Embryonic facial prominence (tissue), 1 donor: ENCODE data around the gene RBM39.
"Not testable (repeated sequence)": the region's sequence is repeated elsewhere in the genome, so short reads cannot be mapped to it uniquely, and the experiment has no call there.

ENCODE experiments used
- DNase-seq: peaks from one replicate; pipeline ENCODE4 v3.0.0-alpha.2; 2016; ENCODE audit errors: extremely low spot score

RBM39 gene

DNA sequence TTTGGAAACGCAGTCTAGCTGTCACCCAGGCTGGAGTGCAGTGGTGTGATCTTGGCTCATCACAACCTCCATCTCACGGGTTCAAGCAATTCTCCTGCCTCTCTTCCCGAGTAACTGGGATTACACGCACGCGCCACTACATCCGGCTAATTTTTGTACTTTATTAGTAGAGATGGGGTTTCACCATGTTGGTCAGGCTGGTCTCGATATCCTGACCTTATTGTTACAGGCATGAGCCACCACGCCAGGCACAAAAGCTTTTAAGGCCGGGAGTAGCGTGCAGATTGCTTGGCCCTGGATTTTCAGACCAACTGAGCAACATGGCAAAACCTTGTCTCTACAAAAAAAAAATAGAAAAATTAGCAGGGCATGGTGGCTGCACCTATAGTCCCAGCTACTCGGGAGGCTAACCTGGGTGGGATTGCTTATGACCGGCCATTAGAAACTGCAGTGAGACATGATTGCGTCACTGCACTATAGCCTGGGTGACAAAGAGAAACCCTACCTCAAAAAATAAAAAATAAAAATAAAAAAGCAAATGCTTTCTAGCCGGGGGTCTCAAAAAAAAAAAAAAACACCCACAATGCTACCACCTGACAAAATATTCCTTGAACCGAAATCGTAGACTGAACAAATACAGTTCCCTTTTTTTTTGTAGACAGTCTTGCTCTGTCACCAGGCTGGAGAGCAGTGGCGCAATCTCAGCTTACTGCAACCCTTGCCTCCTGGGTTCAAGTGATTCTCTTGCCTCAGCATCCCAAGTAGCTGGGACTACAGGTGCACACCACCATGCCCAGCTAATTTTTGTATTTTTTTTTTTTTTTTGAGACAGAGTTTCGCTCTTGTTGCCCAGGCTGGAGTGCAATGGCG, 15.0 kb downstream of the RBM39 start:
- no peak for DNase-seq

DNA sequence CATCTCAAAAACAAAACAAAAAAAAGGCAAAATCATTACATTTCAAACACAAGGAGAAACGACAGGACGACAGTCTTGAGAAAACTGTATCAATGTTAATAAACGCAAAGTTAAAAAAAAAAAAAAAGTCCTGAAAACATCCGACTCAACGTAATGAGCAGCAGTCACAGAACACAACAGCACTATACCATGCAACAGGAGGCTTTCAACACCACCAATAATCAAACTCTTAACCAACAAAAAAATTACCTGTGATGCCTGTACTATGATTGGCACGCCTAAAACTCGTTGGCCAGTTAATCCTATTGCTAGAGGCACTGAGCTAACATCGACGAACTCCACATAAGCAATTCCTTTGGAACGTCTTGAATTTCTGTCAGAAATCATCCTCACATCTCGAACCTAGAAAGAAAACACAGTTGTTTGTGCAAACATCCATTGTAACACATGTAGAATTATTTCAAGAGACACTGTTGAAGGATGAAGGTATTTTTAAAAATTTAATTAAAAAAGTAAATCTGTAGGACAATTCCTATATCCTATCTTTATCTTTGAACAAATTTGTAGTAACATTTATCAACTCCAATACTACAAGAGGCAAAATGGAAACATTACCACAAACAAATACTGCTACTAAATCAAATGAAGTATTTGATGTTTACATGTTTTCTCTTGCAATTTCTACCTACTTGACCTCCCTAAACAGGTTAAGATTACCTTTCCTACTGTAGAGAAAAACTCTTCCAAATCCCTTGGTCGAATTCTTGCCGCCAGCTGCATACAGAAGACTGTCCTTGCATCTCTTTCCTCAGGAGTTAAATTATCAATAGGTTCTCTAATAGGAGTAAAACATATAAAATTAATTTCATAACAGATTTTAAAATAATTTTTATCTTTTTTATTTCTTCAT, 17.5 kb downstream of the RBM39 start:
- no peak for DNase-seq

DNA sequence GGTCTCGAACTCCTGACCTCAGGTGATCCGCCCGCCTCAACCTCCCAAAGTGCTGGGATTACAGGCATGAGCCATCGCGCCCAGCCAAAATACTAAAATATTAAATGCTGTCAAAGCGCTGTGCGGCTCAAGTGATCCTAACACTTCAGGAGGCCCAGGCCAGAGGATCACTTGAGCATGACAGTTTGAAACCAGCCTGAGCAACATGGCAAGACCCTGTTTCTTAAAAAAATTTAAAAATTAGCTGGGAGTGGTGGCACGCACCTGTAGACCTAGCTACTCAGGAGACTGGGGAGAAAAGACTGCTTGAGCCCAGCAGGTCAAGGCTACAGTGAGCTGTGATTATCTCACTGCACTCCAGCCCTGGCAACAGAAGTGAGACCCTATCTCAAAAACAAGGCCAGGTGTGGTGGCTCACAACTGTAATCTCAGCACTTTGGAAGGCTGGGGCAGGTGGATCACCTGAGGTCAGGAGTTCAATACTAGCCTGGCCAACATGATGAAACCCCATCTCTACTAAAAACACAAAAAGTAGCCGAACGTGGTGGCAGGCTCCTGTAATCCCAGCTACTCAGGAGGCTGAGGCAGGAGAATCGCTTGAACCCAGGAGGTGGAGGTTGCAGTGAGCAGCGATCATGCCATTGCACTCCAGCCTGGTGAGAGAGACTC, 18.3 kb downstream of the RBM39 start:
- DNase-seq = not testable (repeated sequence)

DNA sequence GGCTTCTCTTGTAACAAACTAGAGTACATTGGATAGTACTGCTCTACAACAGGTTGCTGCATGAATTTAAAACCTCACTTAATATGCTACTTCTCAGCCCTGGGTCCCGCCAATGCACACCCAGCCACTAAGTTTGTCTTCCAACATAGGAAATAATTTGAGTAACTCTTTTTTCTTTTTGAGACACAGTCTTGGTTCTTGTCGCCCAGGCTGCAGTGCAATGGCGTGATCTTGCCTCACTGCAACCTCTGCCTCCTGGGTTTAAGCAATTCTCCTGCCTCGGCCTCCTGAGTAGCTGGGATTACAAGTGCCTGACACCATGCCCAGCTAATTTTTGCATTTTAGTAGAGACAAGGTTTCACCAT, 18.8 kb downstream of the RBM39 start:
- not testable (repeated sequence) for DNase-seq

DNA sequence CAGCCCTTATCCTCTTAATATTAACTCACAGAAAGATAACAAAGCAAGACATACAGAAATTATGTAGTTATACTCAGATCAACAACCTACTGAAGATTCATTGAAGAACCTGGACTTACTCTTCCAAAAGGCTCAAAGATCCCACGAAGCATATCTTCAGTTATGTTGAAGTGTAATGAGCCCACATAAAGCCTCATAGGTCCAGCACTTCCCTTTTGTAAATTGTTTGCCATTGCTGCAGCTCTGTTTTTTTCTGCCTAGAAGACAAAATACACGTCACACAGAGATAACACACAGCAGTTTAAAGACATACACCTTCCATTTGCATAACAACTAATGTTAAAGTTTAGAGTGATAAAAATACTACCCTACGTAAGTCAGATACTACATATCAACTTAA, 20.4 kb downstream of the RBM39 start:
- no peak for DNase-seq

DNA sequence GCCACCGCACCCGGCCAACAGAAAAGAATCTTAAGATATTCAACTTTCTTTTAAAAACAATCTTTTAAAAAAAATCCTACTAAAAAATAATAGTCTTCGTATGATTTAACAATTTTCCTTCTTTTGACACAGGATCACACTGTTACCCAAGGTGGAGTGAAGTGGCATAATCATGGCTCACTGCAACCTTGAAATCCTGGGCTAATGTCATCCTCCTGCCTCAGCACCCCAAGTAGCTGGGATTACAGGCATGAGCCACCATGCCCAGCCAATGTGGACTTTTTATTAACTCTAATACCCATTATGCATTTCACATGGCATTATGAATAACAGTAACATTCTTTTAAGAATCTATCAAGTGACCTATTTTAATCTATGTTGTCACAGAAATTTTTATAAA, 20.8 kb downstream of the RBM39 start:
- DNase-seq = no peak

DNA sequence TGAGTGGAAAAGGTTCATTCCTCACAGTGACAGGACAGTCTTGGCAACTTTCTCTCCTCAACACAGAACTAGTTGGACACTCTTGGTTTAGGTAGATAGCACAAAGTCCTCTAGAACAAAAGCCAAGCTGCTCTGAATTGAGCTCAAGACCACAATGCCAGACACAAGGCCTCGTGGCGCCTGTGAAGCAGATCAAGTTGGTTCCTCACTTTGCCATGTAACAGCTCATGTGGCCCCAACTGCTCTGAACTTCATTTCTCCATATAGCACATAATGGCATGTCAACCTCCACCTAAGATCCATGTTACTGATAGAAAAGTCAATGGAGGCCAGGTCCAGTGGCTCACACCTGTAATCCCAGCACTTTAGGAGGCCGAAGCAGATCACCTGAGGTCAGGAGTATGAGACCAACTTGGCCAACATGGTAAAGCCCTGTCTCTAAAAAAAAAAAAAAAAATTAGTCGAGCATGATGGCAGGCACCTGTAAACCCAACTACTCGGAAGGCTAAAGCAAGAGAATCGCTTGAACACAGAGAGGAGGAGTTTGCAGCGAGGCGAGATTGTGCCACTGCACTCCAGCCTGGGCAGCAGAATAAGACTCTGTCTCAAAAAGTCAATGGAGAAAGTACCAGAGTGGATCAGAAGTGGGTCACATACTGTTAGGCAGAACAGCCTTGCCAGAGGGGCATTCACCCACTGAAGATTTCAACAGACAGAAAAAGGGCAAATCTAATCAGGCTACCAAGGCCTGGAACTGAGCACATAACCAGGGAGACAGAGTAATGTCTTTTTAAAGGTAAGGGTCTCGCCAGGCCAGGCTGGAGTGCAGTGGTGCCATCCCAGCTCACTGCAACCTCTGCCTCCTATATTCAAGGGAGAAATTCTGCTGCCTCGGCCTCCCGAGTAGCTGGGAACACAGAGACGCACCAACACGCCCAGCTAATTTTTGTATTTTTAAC, 21.6 kb downstream of the RBM39 start:
- DNase-seq = no peak

DNA sequence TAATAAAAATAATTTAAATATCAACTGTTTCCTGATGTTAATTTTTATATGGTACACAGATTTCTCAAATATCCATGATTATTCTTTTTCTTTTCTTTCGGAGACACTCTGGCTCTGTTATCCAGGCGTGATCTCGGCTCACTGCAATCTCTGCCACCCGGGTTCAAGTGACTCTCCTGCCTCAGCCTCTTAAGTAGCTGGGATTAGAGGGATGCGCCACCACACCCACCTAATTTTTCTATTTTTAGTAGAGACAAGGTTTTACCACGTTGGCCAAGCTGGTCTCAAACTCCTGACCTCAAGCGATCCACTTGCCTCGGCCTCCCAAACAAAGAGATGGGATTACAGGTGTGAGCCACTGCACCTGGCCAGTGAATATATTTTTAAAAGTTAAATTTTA, 22.3 kb downstream of the RBM39 start:
- no peak for DNase-seq

DNA sequence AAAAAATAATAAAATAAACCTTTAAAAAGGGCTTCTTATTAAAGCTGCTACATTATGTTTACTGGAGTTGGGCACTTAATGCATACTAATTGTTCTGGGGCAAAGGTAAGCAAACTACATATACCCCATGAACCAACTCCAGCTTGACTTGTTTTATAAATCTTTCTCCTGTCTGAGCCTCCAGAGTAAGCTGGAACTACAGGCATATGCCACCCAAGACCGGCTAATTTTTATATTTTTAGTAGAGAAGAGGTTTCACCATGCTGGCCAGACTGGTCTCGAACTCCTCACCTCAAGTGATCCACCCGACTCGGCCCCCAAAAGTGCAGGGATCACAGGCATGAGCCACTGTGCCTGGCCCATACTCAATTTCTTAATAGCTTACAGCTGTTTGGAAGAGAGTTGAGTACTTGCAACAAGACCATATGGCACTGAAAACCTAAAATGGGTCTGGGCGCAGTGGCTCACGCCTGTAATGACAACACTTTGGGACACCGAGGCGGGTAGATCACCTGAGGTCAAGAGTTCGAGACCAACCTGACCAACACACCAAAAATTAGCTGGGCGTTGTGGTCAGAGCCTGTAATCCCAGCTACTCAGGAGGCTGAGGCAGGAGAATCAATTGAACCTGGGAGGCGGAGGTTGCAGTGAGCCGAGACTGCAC, 23.0 kb downstream of the RBM39 start:
- no peak for DNase-seq

DNA sequence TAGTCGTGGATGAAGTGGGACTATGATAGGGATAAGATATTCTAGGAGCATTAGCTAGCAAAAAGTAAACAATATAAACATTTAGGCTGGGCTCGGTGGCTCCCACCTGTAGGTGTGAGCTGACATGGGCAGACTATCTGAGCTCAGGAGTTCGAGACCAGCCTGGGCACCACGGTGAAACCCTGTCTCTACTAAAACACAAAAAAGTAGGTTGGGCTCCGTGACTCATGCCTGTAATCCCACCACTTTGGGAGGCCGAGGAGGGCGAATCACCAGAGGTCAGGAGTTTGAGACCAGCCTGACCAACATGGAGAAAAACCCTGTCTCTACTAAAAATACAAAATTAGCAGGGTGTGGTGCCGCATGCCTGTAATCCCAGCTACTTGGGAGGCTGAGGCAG, 23.7 kb downstream of the RBM39 start:
- not testable (repeated sequence) for DNase-seq

DNA sequence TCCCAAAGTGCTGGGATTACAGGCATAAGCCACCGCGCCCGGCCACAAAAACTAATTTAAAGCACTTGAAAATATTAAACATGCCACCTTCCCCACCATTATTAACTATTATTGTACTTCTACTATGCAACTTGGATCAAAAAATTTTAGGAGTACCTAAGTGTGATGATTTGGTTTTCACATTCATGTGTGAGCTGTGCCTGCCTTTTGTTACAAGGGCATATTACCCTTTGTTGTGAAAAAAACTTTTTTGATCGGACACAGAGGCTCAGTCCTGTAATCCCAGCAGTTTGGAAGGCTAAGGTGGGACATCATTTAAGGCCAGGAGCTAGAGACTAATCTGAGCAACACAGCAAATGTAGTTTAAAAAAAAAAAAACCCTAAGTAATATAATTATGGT, 25.7 kb downstream of the RBM39 start:
- DNase-seq = no peak

DNA sequence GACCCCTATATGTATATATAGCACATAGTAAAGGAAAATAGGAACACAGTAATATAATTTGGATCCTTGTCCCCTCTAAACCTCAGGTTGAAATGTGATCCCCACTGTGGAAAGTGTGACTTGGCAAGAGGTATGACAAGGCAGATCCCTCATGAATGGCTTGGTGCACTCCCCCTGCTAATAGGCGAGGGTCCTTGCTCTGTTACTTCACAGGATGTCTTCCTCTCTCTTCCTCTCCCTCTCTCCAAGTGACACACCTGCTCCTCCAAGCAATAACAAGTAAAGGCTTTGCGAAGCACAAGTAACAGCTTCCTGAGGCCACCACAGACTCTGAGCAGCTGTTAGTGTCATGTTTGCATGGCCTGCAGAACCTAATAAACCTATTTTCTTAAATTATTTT, 26.4 kb downstream of the RBM39 start:
- no peak for DNase-seq

DNA sequence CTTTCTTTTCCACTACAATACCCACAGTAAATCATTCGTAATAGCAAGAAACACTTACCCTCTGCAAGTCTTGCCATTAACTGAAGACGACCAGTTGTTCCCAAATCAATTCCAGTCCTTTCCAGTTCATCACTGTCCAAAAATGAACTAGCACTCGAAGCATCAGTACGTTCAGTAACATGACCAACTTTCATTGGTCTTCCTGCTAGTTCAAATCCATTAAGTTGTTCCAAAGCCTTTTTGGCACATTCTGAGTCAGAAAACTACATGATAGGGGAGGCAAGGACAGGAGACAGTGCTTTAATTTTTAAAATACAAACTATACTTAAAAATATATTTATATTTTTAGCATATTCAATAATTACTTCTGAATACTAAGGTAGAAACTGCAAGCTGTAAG, 27.9 kb downstream of the RBM39 start:
- DNase-seq = no peak

DNA sequence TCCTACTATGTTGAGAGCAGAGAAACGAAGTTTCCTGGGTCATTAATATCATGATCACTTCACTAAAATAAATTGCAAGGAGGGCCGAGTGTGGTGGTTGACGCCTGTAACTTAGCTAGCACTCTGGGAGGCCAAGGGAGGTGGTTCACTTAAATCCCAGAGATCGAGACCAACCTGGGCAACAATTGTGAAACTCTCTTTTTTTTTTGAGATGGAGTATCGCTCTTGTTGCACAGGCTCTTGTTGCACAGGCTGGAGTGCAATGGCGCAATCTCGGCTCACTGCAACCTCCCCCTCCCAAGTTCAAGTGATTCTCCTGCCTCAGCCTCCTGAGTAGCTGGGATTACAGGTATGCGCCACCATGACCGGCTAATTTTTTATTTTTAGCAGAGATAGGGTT, 28.9 kb downstream of the RBM39 start:
- DNase-seq = not testable (repeated sequence)

DNA sequence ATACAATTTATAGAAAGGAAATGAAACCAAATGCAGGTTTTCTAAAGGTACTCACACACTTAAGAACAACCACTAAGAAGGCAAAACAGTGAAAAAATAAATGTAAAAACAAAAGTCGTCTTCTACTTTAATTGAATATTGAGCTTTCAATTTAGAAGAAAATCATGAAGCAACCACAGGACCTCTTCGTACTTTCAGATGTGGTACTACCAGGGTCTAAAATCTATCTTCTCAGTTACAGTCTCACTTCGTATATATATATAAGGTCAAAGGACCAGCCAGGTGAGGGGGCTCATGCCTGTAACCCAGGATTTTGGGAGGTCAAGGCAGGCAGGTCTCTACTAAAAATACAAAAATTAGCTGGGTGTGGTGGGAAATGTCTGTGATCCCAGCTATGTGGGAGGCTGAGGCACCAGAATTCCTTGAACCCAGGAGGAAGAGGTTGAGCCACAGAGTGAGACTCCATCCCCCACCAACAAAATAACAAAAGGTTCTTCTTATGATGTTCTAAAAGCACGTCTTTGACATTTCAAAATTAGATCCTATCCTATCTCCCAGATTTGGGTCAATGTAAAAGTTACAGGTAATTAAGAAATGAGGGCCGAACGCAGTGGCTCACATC, 30.4 kb downstream of the RBM39 start:
- no peak for DNase-seq

DNA sequence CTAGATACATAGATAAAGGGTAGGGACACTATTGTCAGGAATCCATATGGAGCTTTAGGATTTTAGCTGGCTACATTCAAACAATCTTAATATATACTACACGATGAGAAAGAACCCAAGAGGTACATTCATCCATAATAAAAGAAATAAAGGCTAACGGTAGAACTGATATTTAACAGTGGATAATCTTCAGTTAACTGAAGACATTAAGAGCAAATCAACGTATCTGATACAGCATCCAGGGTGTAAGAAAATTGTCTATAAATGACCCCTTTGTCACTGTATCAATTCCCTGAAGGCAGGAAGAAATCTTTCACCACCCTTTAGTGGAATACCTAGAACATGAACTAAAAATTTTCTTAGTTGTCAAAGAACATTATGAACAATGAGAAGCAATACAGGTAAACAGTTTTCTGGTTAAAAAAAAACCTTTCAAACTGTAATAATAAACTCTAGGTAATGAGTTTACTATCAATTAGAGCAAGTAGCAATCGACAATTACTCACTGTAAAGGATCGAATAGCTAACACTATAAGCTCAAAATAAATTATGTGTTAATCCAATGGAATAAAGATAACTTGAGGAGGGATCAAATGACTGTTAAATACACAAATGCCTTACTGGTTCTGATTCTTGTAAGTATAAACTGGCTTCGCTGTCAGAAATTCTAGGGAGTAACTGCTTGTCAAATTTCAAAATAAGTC, 31.0 kb downstream of the RBM39 start:
- no peak for DNase-seq

DNA sequence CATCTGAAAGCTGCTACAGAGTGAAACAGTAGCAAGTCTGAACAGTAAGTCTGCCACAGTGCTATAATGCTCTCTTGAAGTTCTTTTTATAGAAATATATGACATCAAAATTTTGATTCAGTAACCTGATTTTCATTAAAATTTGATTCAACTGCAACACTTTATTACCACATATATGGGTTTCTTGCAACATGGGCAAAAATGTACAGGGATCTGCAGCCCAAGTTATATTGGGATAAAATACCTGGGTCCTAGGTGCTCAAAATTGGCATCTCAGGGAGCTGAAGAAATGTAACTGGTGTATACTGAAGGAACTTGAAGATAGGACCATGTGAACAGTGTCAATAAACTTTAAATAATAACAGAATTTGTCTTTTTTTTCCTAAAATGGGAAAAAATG, 32.0 kb downstream of the RBM39 start:
- no peak for DNase-seq

DNA sequence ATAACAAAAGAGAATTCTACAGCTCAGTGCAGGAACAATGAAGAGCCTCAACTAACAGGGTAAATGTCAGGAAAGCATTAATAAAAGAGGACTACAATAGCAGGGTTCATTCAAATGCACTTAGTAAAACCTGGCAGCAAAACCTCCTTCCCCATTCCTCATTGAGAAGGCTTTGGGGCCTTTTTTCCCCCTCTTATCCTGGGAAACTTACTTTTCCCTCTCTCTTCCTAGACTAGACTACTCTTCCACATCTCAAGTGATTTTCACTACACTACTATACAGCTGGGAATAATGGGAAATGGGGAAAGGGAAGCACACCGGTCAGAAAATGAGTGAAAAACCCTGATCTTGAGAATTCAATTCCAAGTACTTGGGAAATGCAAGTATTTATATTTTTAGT, 32.8 kb downstream of the RBM39 start:
- DNase-seq = no peak

DNA sequence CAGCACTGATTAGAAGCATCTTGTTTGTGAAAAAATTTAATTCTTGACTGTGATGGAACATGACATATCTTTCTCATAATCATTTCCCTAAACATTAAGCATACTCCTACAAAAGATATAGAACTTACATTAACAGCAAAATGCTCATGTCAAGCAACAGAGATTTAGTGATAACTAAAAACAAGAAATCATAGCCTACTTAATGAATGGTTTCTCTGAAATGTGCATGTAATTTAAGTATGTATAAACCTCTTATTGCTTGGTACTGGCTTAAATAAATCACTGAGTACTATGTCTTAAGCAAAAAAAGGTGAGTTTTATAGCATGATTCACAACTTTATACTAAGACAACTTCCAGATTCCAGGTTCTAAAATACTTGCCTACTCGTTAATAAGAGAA, 33.6 kb downstream of the RBM39 start:
- no peak for DNase-seq
